GM19324 (cell line): ENCODE measurements around the gene CLCA1.

Experiments
- ATAC-seq: cut with Tn5 transposase; IDR thresholded peaks from one replicate; pipeline ENCODE4 v1.9.1; 2021; ENCODE audit warnings: mild to moderate bottlenecking, moderate library complexity; ENCODE audit not compliant: unreplicated experiment, low FRiP score

Gene CLCA1

GRCh38 chr1:86468501-86468977 lies at the start of gene CLCA1:
Gene CLCA1 (plus strand): TSS chr1:86468927. CDS start chr1:86468972, 45 bp downstream.
- no peak for ATAC-seq

GRCh38 chr1:86419277-86419903 lies 49.3 kb upstream of the CLCA1 start:
- peak; percentile 67 for ATAC-seq

- no peak for ATAC-seq
Measured at GRCh38 chr1:86421601-86422280, 47.0 kb upstream of the CLCA1 start.

GRCh38 chr1:86423473-86423872 lies 45.3 kb upstream of the CLCA1 start:
- no peak for ATAC-seq

GRCh38 chr1:86423873-86424272 lies 44.9 kb upstream of the CLCA1 start, which contains the start of gene CLCA2:
Gene CLCA2 (plus strand): TSS chr1:86424171. CDS start chr1:86424248, 77 bp downstream.
- no peak for ATAC-seq

- ATAC-seq: no peak
Measured at GRCh38 chr1:86429122-86429725, 39.5 kb upstream of the CLCA1 start.

- no peak for ATAC-seq
Measured at GRCh38 chr1:86429835-86430234, 38.9 kb upstream of the CLCA1 start.

GRCh38 chr1:86430376-86430775 lies 38.4 kb upstream of the CLCA1 start:
- no peak for ATAC-seq

- no peak for ATAC-seq
Measured at GRCh38 chr1:86434059-86434458, 34.7 kb upstream of the CLCA1 start.

GRCh38 chr1:86435327-86435726 lies 33.4 kb upstream of the CLCA1 start:
- no peak for ATAC-seq

- no peak for ATAC-seq
Measured at GRCh38 chr1:86436041-86436440, 32.7 kb upstream of the CLCA1 start.

- ATAC-seq: no peak
Measured at GRCh38 chr1:86441581-86441980, 27.1 kb upstream of the CLCA1 start.

- no peak for ATAC-seq
Measured at GRCh38 chr1:86441997-86442396, 26.7 kb upstream of the CLCA1 start.

- ATAC-seq: no peak
Measured at GRCh38 chr1:86445919-86446318, 22.8 kb upstream of the CLCA1 start.

- no peak for ATAC-seq
Measured at GRCh38 chr1:86447198-86447790, 21.4 kb upstream of the CLCA1 start.

- ATAC-seq: no peak
Measured at GRCh38 chr1:86448670-86449069, 20.1 kb upstream of the CLCA1 start.

GRCh38 chr1:86449103-86449502 lies 19.6 kb upstream of the CLCA1 start:
- no peak for ATAC-seq

GRCh38 chr1:86450847-86451246 lies 17.9 kb upstream of the CLCA1 start:
- no peak for ATAC-seq

- ATAC-seq: no peak
Measured at GRCh38 chr1:86453664-86454063, 15.1 kb upstream of the CLCA1 start.

GRCh38 chr1:86455073-86455472 lies 13.7 kb upstream of the CLCA1 start:
- no peak for ATAC-seq

- ATAC-seq: no peak
Measured at GRCh38 chr1:86460998-86461397, 7.7 kb upstream of the CLCA1 start.
